HG02840 (cell line): ENCODE results near the gene ACAP3.
"Not testable (repeated sequence)": the region's sequence is repeated elsewhere in the genome, so short reads cannot be mapped to it uniquely, and the experiment has no call there.

Experiments
- ATAC-seq: cut with Tn5 transposase; IDR thresholded peaks from one replicate; pipeline ENCODE4 v1.9.1; 2021; ENCODE audit warnings: mild to moderate bottlenecking, moderate library complexity, moderate number of reproducible peaks; ENCODE audit not compliant: unreplicated experiment, low FRiP score

ACAP3 gene

DNA sequence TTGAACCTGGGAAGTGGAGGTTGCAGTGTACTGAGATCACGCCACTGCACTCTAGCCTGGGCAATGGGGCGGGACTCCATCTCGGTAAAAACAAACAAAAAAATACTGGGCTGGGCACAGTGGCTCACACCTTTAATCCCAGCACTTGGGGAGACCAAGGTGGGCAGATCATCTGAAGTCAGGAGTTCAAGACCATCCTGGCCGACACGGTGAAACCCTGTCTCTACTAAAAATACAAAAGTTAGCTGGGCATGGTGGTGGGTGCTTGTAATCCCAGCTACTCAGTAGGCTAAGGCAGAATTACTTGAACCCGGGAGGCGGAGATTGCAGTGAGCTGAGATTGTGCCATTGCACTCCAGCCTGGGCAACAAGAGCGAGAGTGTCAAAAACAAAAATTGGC, 8.5 kb upstream of the ACAP3 start:
- not testable (repeated sequence) for ATAC-seq

GRCh38 chr1:1315435-1315954, 7.8 kb upstream of the ACAP3 start:
- no peak for ATAC-seq

DNA sequence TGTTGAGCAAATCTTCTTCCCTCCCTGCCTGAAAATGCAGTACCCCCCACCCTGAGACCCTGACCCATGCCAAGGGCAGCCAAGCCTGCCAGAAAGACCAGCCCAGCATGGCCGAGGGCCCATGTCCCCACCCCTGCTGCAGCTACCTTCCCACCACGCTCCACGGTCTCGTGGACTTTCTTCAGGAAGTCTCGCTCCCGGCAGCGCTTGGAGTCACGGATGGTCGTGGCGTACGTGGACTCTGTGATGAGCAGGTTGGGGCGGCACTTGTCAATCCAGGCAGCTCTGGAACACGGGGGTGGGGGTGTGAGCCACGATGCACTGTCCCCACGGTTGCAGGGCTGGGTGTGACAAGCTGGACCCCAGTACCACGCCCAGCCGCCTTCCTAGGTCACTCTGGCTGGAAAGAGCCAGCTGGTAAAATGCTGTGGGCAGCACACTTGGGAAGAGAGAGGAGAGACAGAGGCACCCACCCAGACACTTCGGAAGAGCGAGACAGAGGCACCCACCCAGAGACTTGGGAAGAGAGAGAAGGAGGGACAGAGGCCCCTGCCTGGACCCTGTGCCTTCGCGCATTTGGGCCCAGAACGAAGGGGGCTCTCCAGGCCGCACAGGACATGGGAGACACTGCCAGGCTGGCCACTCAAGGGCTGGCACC, 7.1 kb upstream of the ACAP3 start:
- no peak for ATAC-seq

DNA sequence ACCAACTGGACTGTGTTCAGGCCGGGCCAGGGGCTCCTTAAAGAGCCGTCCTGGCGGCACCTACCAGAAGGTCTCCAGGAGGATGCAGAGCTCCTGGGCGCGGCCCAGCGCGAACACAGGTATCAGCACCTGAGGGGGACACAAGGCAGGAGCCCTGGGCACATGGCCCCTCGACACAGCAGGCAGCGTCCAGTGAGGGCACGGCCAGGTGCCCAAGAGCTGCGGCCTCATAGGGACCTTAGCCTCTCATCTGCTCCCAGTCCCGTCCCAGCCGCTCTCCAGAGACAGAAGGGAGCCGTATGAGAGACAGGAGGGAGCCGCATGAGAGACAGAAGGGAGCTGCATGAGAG, 6.5 kb upstream of the ACAP3 start:
- ATAC-seq: no peak

- no peak for ATAC-seq
These were observed 5.9 kb upstream of the ACAP3 start for GRCh38 chr1:1313500-1314236.

GRCh38 chr1:1312450-1313314, 5.0 kb upstream of the ACAP3 start:
- no peak for ATAC-seq

DNA sequence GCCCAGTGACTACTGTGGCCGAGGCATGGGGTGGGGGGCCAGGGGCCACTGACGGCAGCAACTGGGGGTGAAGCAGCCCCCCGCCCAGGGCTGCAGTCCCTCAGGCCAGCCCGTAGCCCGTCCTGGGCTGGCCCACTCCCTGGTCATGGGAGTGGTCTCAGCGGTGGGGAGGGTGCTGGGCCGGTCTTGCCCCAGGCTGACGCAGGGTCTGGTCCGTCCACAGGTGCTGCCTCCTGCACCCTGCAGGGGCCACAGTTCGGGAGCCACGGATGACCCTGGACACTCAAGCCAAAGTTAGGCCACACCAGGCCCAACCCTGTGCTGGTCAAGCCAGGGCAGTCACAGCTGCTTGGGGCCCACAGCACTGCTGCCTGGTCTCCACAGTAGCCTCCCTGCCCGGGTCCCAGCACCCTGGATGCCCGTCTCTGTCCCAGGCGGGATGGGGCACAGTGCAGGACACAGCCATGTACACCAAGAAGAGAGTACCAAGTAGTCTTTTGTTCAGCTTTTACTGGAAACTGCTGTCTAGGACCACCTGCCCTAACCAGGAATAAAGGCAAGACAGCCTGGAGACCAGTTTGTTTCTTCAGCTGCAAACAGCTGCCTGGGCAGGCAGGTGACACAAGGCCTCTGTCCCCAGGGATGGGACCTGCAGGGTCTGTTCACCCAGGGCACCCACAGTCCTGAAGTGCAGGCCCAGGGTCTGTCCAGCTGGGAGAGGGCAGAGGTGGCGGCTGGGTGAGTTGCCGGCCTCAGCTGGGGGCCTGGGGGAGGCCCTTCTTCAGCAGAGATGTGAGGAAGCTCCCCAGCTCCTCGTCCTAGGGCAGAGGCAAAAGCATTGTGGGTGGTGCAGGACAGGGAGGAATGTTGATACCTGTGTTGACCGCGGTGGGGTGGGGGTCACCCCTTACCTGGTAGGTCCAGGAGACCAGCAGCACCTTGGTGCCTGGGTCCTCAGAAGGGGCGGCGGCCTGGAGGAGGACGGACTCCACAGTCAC, 3.7 kb upstream of the ACAP3 start:
- ATAC-seq: no peak

DNA sequence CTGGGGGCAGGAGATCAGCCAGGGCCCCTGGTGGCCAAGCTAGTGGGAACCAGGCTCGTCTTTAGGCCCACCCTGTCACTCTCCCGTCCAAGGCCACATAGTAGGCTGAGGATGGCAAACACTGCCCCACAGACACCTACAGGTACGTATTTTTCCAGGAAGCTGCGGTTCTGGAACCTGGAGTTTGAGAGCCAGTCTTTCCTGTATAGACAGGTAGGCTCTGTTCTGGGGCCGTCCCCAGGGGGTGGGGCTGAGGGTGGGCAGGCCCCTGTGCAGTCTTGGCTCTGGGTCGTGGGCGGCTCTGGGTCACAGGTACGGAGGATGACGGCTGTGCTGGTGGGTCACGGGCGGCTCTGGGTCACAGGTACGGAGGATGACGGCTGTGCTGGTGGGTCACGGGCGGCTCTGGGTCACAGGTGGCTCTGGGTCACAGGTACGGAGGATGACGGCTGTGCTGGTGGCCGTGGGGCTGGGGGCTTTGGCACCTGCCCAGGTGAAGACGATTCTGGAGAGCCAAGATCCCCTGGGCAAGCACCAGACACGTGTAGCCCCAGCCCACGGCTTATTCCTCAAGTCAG, 2.8 kb upstream of the ACAP3 start:
- no peak for ATAC-seq

DNA sequence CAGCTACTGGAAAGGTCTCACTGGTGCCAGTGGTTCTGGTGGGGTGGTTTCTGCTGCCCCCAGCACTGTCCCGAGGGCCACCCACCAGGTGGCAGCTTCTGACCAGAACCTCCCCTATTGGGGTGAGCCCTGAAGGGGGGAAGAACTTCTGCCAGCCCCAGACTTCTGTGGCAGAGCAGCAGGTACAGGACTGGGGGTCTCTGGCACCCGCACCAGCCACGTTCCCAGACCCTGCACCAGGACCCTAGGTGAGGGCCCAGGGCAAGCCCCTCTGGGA, 2.3 kb upstream of the ACAP3 start:
- no peak for ATAC-seq

GRCh38 chr1:1309251-1310108, 1.8 kb upstream of the ACAP3 start:
- no peak for ATAC-seq

DNA sequence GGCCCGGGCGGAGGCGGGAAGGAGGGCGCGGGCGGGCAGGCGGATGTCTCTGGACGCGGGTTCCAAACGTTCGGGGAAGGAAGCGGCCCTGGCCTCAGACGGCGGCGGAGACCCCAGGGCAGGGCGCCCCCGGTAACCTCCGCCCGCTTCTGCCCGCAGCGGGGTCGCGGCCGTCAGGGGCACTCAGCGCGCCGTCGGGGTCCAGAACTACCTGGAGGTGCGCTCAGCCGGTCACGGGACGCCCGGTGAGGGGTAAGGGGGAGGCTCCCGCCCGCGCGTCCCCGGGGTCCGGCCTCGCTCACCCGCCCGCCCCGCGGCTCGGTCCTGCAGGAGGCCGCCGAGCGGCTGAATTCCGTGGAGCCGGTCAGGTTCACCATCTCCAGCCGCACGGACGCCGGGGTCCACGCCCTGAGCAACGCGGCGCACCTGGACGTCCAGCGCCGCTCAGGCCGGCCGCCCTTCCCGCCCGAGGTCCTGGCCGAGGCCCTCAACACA, 1.1 kb upstream of the ACAP3 start:
- no peak for ATAC-seq

- ATAC-seq: peak; percentile 13
These were observed 338 bp downstream of the ACAP3 start for GRCh38 chr1:1307261-1307922.

DNA sequence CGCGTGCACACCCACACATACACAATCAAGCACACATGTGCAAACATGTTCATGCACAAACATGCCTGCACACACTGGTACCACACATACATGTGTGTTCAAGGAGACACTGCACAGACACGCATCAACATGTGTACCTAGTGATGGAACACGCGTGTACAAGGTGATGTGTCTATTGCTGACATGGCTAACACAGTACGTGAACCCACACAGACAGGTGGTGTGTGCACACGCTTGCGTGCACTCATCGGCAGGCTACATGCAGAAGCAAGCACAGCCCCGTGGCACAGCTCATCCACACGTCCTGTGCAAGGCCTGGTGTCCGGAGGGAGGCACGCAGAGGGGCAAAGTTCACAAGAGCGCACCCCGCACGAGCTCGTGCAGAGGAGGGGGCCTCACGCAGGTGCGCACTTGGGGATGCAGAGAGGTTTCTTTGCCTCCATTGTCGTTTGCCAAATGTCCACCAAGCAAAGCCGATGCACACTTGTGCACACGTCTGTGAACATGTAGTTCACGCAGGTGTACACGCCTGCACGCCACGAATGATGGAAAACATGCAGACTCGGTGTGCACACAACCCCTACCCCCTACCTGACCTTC, 969 bp downstream of the ACAP3 start:
- ATAC-seq: no peak

DNA sequence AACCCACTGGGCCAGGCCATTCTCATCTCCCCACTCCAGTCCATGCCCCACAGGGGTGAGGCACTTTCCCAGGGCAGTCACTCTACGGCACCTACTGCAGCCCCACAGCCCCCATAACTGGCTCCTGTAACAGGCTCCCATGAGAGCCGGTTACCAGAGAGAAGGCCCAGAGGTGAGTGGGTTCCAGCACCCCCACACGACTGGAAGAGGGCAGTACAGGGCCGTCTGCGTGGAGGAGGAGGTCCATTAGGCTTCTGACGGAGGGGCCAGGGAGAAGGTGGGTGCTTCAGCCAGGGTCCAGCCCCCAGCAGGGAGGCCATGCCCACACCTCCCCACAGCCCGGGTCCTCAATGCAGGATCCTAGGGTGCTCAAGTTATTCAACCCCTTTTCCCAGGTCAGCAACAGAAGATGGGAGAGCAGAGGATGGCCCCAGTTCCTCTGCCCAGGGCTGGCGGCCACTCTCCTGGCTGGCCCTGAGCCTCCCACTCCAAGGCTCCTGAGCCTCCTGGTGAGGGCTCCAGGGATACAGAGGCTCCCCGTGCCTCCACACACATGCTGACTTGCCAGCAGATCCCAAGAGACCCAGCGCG, 1.6 kb downstream of the ACAP3 start:
- ATAC-seq: no peak

DNA sequence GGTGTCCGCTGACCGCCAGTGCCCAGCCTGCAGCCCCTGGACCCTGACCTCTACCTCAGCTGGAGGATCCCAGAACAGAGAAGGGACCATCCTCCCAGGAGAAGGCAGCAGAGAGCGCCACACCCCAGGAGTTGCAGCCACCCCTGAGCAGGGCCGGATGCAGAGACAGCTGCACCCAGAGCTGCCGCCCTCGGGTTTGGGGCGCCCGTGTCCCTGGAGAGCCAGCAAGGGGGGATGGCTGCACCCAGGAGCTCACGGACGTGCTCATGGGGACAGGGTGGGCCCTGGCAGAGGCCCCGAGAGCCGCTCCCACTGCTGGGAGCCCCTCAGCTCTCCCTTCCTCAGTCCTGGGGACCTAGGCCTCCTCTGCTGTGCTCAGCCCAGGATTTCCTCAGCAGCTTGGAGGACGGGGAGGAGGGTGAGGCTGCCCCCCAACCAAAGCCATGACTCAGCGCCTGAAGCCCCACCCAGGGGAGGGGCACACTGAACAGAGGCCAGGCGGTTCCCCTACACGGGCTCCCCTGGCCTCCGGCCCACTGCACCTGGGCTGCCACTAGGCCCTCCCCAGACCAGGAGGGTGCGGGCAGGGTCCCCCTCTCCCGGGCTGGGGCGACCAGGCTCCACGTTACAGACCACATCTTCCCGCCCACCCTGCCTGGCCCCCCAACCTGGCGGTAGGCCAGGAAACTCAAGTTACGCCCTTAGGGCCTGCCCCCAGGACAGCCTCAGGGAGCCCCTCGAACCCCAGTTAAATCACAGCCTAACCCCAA, 2.2 kb downstream of the ACAP3 start:
- no peak for ATAC-seq

- ATAC-seq: no peak
These were observed 3.1 kb downstream of the ACAP3 start for GRCh38 chr1:1304331-1305299.
